Right lung (tissue), 5 donors: ENCODE results near the gene POSTN. TPM values are rescaled to one million over a fixed set of nuclear protein-coding genes. Genes with fewer than 3 reads are reported as not detected.

Experiments used
- DNase-seq, 2 donors: peaks; one replicate each; pipeline ENCODE4 v3.0.0-alpha.2; 2013
- polyA plus RNA-seq, 5 donors: library from polyadenylated mRNA; unstranded; fragments of 120-200 nt; gene quantifications; one replicate each; pipeline versions ENCODE4 v1.2.1 to v1.2.3, GENCODE V29; 2013; ENCODE audit warnings: inconsistent platforms in 1 of 5, low replicate concordance in 1 of 5; ENCODE audit not compliant: insufficient read length in 5 of 5, insufficient read depth in 1 of 5

The POSTN gene
- polyA plus RNA-seq, 5 donors, result 340 to 839 (median 719) TPM

DNA sequence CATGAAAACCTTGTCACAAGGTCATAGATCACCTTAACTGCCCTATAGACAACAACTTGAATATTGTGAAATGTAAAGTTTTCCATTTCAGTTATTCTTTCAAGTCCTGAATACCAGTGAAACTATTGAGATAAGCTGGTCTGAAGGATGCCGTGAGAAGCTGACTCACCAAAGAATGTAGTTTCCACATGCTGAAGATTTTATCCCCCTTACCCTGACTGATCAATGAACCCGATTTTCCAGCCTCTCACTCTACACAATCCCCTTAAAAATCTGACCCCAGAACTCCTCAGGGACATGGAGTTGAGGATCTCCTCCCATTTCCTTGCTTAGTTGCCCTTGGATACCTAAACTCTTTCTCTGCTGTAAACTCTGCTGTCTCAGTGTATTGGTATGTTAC lies 67.5 kb downstream of the POSTN start:
- no peak for DNase-seq

DNA sequence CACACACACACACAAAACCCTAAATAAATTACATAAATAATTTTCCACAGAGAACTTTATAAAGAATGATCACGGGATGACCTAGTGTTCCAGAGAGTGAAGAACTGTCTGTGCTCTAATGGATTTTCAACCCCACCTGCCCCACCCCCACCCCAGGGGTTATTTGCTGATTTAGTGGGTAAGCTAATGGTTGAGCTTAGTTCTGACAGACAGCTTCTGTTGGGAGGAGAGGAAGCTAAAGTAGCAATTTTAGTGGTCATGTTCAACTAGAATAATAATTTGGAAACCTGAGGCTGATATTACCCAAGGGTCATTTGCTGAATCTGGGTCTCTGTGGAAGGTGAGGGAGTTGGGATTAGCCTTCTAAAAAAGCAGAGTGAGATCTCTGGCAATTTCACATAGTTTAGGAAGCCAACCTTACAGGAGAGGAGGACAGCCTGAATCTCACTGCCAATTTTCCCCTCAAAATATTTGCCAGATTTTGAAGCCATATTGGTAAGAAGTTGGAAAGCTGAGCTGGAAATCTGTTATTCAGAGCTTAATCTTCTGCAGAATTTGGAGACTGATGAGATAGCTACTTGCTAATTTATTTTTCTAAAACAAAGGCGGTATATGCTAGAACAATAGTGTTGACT lies 68.7 kb downstream of the POSTN start:
- no peak for DNase-seq

DNA sequence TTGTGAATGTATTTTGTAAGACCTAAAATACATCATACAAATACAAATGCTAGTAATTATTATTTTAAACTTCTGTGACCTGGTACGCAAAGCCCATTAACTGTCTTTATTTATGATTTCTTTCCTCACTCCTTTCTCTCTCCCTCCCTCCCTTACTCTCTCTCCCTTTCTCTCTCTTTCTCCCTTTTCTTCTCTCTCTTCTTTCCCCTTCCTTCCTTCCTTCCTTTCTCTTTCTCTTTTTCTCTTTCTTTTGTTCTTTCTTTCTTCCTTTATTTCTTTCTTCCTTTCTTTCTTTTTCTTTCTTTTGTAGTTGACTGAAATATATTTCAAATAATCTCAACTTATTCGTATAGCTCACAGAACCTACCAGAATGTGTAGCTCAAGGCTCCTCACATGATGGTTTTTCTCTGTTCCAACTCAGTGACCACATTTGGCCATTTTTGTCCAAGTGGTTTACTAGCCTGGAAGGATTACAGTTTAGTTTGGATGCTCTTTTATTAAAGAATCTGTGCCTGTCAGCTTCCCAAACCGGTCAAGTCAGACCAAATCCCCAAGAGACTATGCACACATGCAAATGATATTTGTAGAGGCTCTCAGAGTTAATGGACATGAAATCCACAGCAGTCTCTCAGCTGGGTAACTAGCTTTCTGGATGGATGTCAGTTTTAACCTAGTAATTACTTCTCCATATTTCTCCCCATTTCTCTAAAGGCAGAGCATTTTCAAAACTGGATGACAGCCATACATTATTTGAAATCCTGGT lies 71.7 kb downstream of the POSTN start:
- no peak for DNase-seq

DNA sequence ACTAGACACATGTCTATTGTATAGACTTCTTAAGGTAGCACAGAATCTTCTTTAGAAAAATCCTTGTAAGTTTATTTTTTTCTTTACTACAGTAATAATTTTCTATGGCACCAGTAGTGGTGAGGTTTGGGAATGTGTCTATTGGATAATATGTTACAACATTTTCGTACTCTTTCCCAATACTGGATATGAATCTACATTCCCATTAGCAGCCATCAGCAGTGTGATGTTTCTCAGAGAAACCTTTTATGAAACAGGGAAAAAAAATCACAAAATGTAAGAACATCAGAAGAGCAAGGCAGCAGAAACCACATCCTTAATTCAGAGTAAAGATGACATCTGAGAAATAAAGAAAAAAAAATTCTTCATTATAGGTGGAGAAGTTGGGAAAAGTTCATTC lies 83.3 kb downstream of the POSTN start:
- DNase-seq, result no peak
